Endothelial cell of umbilical vein (primary cell): ENCODE measurements around the gene PRRC1.

Experiments used
- EZH2 ChIP-seq: IDR thresholded peaks from 2 replicates; pipeline ENCODE4 v1.6.1; 2012; ENCODE audit warnings: borderline replicate concordance, low read depth, mild to moderate bottlenecking, moderate library complexity, low read length, inconsistent platforms; ENCODE audit not compliant: severe bottlenecking
- POLR2AphosphoS5 ChIP-seq: IDR thresholded peaks from 2 replicates; pipeline ENCODE4 v1.6.1; 2012; ENCODE audit warnings: low read depth, mild to moderate bottlenecking, control low read depth, low read length, moderate library complexity; ENCODE audit not compliant: insufficient read depth

DNA sequence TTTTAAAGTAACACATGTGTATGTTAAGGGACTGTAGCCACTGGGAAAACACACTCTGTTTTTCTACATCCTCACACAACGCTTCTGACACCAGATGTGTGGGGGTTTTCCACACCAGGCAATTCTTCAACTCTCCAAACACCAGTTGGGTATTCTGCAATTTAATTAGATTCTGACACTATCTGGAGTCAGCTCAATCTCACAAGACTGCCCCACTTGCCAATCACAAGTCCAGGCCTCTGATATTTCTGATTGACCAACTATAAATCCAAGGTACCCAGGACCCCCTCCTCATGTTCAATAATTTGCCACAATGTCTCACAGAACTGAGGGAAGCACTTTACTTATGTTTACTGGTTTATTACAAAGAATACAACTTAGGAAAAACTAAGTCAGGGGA lies 70.9 kb downstream of the PRRC1 start:
- TF ChIP-seq POLR2AphosphoS5 (no peak), EZH2 (no peak)
